ENCODE data around the gene CFAP251. TPM values are rescaled to one million over a fixed set of nuclear protein-coding genes. Genes with fewer than 3 reads are reported as not detected.

Gene CFAP251
- total and polyA plus RNA-seq, 2 donors (not counting 3 experiments of a cell fraction or from before 2014, with no cell fraction given): 3.3 to 4.0 TPM

- H3K9me3 ChIP-seq (replicated peaks; ENCODE audit: control insufficient read depth, insufficient read depth, low read length): no peaks in the 10 kb centered on the region
- no peaks in the 10 kb centered on the region for H3K79me2 ChIP-seq (ENCODE audit: control insufficient read depth, insufficient read depth, low read length)
- no peak overlapping the region for H3K9ac ChIP-seq (replicated peaks; ENCODE audit: extremely low read depth, insufficient read depth, low read length)
- no peaks in the 10 kb centered on the region for H3K4me1 ChIP-seq (ENCODE audit: control insufficient read depth, extremely low read depth, insufficient read depth, low read length)
- H3K27ac ChIP-seq (ENCODE audit: insufficient read depth, low read depth, low read length): no peak overlapping the region
- TF ChIP-seq MAX (IDR thresholded peaks at IDR 0.05; ENCODE audit: insufficient read depth, insufficient read length) (no peak), POLR2A (IDR thresholded peaks at IDR 0.05; ENCODE audit: low read depth, low read length) (no peak), EZH2 (IDR thresholded peaks at IDR 0.05; ENCODE audit: borderline replicate concordance, low read depth, low read length, severe bottlenecking) (no peak)
- no peak overlapping the region for H3K4me2 ChIP-seq (ENCODE audit: insufficient read depth, low read length)
- H4K20me1 ChIP-seq (replicated peaks; ENCODE audit: control insufficient read depth, extremely low read depth, insufficient read depth, low read length): no peaks in the 10 kb centered on the region
- ChIA-PET POLR2A (no interaction called here), CTCF (interaction anchor here (1.3 kb wide), 2 partner anchors 9 to 76 kb away, joined by 3 to 4 read pairs; no protein-coding TSS in a partner anchor)
- intact Hi-C loops (cut with micrococcal nuclease) (no loop called here), dilution Hi-C loops (cut with MboI; ENCODE audit: extremely low pct_ligation_motif_present, low sequenced_read_pairs) (no loop called here)
- BruUV-seq (replicated peaks): no TSS peak
- DNase-seq (ENCODE audit: low read depth, low spot score): no peak
- no peaks in the 10 kb centered on the region for H3K27me3 ChIP-seq (ENCODE audit: control insufficient read depth in 2 of 2, insufficient read depth in 2 of 2, low read length in 2 of 2)
- no peak overlapping the region for H3K4me3 ChIP-seq (replicated peaks in 1 of 3; ENCODE audit: insufficient read depth in 1 of 3, low read depth in 1 of 3, low read length in 3 of 3)
- no peaks in the 10 kb centered on the region for H3K9me1 ChIP-seq (replicated peaks; ENCODE audit: control insufficient read depth, extremely low read depth, insufficient read depth, low read length)
- no peak for FAIRE-seq
- H2AFZ ChIP-seq (ENCODE audit: low read depth, low read length): no peak overlapping the region
- H3K36me3 ChIP-seq (ENCODE audit: control insufficient read depth in 2 of 2, extremely low read depth in 1 of 2, insufficient read depth in 2 of 2, low read length in 2 of 2): peaks cover 0 to 4% of the 10 kb centered on the region in 2 experiments
These were observed 127.8 kb downstream of the CFAP251 start for GRCh38 chr12:122046145-122046544.

GRCh38 chr12:122048151-122048550 is 129.8 kb downstream of the CFAP251 start:
- dilution Hi-C loops (cut with MboI; ENCODE audit: extremely low pct_ligation_motif_present, low sequenced_read_pairs): no loop called here
- TF ChIP-seq GATA2 (IDR thresholded peaks at IDR 0.05; ENCODE audit: insufficient read depth, insufficient read length, low read depth, low read length) (no peak), EZH2 (IDR thresholded peaks at IDR 0.05; ENCODE audit: borderline replicate concordance, low read depth, low read length, severe bottlenecking) (no peak), POLR2A (IDR thresholded peaks at IDR 0.05; ENCODE audit: low read depth, low read length) (no peak), JUN (IDR thresholded peaks at IDR 0.05; ENCODE audit: borderline replicate concordance, insufficient read depth, insufficient read length, low read depth) (no peak), CTCF (IDR thresholded peaks at IDR 0.05; ENCODE audit: extremely low read depth in 1 of 2, insufficient read depth in 1 of 2, low read depth in 1 of 2, low read length in 2 of 2) (no peak), FOS (IDR thresholded peaks at IDR 0.05; ENCODE audit: borderline replicate concordance, insufficient read depth, low read length) (no peak), POLR2AphosphoS5 (IDR thresholded peaks at IDR 0.05; ENCODE audit: insufficient read depth, low read depth, low read length) (no peak), MAX (IDR thresholded peaks at IDR 0.05; ENCODE audit: insufficient read depth, insufficient read length) (no peak), MYC (IDR thresholded peaks at IDR 0.05; ENCODE audit: low read depth, low read length) (no peak)
- CTCF ChIA-PET: interaction anchor here (0.7 kb wide), 1 partner anchor 16 kb away, joined by 3 read pairs; no protein-coding TSS in a partner anchor

More at GRCh38 chr12:122048151-122048550, 129.8 kb downstream of the CFAP251 start:
- no peaks in the 10 kb centered on the region for H3K9me3 ChIP-seq (replicated peaks; ENCODE audit: control insufficient read depth, insufficient read depth, low read length)
- no peak overlapping the region for H3K4me2 ChIP-seq (ENCODE audit: insufficient read depth, low read length)
- no peaks in the 10 kb centered on the region for H3K27me3 ChIP-seq (ENCODE audit: control insufficient read depth in 2 of 2, insufficient read depth in 2 of 2, low read length in 2 of 2)
- no peaks in the 10 kb centered on the region for H3K79me2 ChIP-seq (ENCODE audit: control insufficient read depth, insufficient read depth, low read length)
- H4K20me1 ChIP-seq (replicated peaks; ENCODE audit: control insufficient read depth, extremely low read depth, insufficient read depth, low read length): no peaks in the 10 kb centered on the region
- FAIRE-seq: no peak
- no peak for DNase-seq (ENCODE audit: low read depth, low spot score)
- H3K36me3 ChIP-seq (ENCODE audit: control insufficient read depth in 2 of 2, extremely low read depth in 1 of 2, insufficient read depth in 2 of 2, low read length in 2 of 2): peaks cover 0 to 4% of the 10 kb centered on the region in 2 experiments
- intact Hi-C loops (cut with micrococcal nuclease): no loop called here
- no TSS peak for BruUV-seq (replicated peaks)
- POLR2A ChIA-PET: no interaction called here
- H3K27ac ChIP-seq (ENCODE audit: insufficient read depth, low read depth, low read length): no peak overlapping the region
- H3K4me1 ChIP-seq (ENCODE audit: control insufficient read depth, extremely low read depth, insufficient read depth, low read length): no peaks in the 10 kb centered on the region
- no peaks in the 10 kb centered on the region for H3K9me1 ChIP-seq (replicated peaks; ENCODE audit: control insufficient read depth, extremely low read depth, insufficient read depth, low read length)
- H3K4me3 ChIP-seq (replicated peaks in 1 of 3; ENCODE audit: insufficient read depth in 1 of 3, low read depth in 1 of 3, low read length in 3 of 3): no peak overlapping the region
- H3K9ac ChIP-seq (replicated peaks; ENCODE audit: extremely low read depth, insufficient read depth, low read length): no peak overlapping the region
- no peak overlapping the region for H2AFZ ChIP-seq (ENCODE audit: low read depth, low read length)
